Stomach (tissue), 9 donors: Measurements from ENCODE around the gene FATE1. TPM values are rescaled to one million over a fixed set of nuclear protein-coding genes. Genes with fewer than 3 reads are reported as not detected.

Experiments used
- DNase-seq, 2 donors: peaks; one replicate each; pipeline versions ENCODE4 v3.0.0 to v3.0.0-alpha.2; 2013 to 2019
- H3K27ac ChIP-seq, 5 donors: fragments of 200-600 bp in 4 of 5; sonication (generic) in 4 of 5; one replicate each; pipeline ENCODE4 v1.5.1; 2013 to 2019; ENCODE audit warnings: mild to moderate bottlenecking in 1 of 5, moderate library complexity in 1 of 5
- H3K27me3 ChIP-seq, 3 donors: fragments of 200-600 bp; sonication (generic); one replicate each; pipeline ENCODE4 v1.5.1; 2017 to 2019; ENCODE audit warnings: mixed run types in 1 of 3
- H3K36me3 ChIP-seq, 4 donors: fragments of 200-600 bp; sonication (generic); 1 replicate in 3 of 4; 2 replicates in 1 of 4; pipeline ENCODE4 v1.5.1; 2016 to 2019
- H3K4me1 ChIP-seq, 4 donors: fragments of 200-600 bp; sonication (generic); one replicate each; pipeline ENCODE4 v1.5.1; 2016 to 2019
- H3K4me3 ChIP-seq, 4 donors: fragments of 200-600 bp; sonication (generic) in 3 of 4; one replicate each; pipeline ENCODE4 v1.5.1; 2016 to 2019; ENCODE audit warnings: mild to moderate bottlenecking in 1 of 4
- H3K9me3 ChIP-seq, 4 donors: fragments of 200-600 bp; sonication (generic); one replicate each; pipeline ENCODE4 v1.5.1; 2016 to 2019
- EP300 ChIP-seq: sonication (generic); formaldehyde crosslinking; IDR thresholded peaks from one replicate; pipeline ENCODE4 v1.6.1; 2017; ENCODE audit warnings: antibody characterized with exemption
- POLR2A ChIP-seq, 4 donors: fragments of 450-650 bp; IDR thresholded peaks; one replicate each; pipeline ENCODE4 v1.6.1; 2016; ENCODE audit warnings: antibody characterized with exemption in 4 of 4, control low read depth in 2 of 4, mild to moderate bottlenecking in 1 of 4, moderate library complexity in 1 of 4
- POLR2AphosphoS5 ChIP-seq, 3 donors: sonication (generic); formaldehyde crosslinking; IDR thresholded peaks; one replicate each; pipeline ENCODE4 v1.6.1; 2016; ENCODE audit warnings: antibody characterized with exemption in 3 of 3
- WGBS, 5 donors: extraction: QIAGEN DNeasy Blood & Tissue Kit in 3 of 5; methylation state at CpG; one replicate each; pipeline versions ENCODE4 v1.1.5 to v1.1.7; 2013 to 2018; 5-methylcytosine and 5-hydroxymethylcytosine counted together
- intact Hi-C: fragments of 100-400 bp; cut with DNase I; formaldehyde crosslinking; loops from one replicate; pipeline ENCODE4 v1.15.1; 2023; ENCODE audit warnings: low total_unique reads
- polyA plus RNA-seq, 3 donors: library from polyadenylated mRNA; stranded (reverse); fragments of 200-250 nt; gene quantifications; one replicate each; pipeline ENCODE4 v1.2.3, GENCODE V29; 2013
- total RNA-seq, 5 donors: library from RNA; depleted of rRNA; stranded (reverse); fragments of >200 nt; gene quantifications; one replicate each; pipeline versions ENCODE4 v1.1.0 to v1.2.3, GENCODE V29; 2014 to 2016
- TF ChIP-seq, protein P1 (sequence below), 7 experiments: fragments of 450-650 bp in 4 of 7; fragments of 200-600 bp in 3 of 7; sonication (generic) in 3 of 7; IDR thresholded peaks; one replicate each; pipeline ENCODE4 v1.5.1; 2016 to 2019; ENCODE audit warnings: antibody characterized with exemption in 7 of 7, control low read depth in 2 of 7, mild to moderate bottlenecking in 1 of 7
- donor health status: healthy with polysubstance abuse.
- donor health status: Bipolar disorder and iron deficiency.
- donor health status: healthy.

Gene FATE1
- total and polyA plus RNA-seq, 8 donors: 0.31 TPM; not detected in 7

DNA sequence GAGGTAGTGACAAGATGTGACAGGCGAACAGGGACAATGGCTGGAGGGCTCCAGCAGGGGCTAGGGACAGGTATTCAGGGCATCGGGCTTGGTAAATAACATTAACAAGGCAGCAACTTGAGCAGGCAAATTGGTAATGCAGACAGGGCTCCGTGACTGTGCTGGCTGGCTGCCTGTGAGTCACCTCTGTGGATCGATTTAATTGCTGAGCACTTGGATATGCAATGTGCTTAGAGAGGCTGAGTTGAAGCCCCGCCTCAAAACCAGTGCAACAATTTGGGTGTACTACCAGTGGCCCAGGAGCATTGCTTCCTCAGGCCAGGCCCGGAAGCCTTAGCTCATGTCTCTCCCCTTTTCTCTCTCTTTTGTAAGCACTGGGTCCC is 38.2 kb downstream of the FATE1 start:
- Histone ChIP-seq H3K4me1 (peaks cover 0 to 8% (median 0%) of the 10 kb centered on the region in 4 donors), H3K27me3 (peaks cover 0 to 17% (median 0%) of the 10 kb centered on the region in 3 donors), H3K4me3 (no peak overlapping the region), H3K36me3 (no peaks in the 10 kb centered on the region), H3K9me3 (no peaks in the 10 kb centered on the region), H3K27ac (no peak overlapping the region)
- DNase-seq: no peak
- TF ChIP-seq POLR2AphosphoS5 (IDR thresholded peaks at IDR 0.05) (no peak), EP300 (no peak)
- 53 to 76% (median 57%) methylated on average over 5 to 6 of the region's 6 CpGs for WGBS, 5 donors
- intact Hi-C loops: loop anchor here (10.0 kb wide), 1 partner anchor 881 kb away; the partner anchor contains the start of gene GABRQ

DNA sequence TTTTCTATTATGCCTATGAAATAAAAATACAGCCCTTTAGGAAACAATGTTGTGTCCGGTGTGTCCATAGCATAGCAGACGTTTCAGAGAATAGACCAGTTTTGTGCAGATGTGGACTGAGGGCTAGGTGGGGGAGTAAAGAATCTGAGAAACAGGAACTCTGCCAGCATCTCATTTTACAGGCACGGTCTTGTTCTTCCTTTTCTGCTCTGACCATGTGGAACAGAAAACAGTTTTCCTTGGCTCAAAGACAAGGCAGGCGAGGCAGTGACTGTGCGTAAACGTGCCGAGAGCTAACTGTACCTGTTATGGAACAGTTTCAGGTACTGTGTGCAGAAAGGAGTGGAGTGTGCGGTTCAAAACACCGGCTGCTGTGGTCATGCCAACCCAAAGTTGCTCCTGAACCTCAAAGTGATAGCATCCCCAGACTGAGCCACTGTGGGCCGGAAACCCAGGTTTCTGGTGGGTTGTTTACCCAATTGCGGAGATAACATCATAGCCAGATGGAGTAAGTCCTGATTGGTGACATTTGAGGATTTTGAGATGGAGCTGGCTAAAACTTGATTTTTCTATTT is 38.9 kb downstream of the FATE1 start:
- no peak overlapping the region for H3K4me3 ChIP-seq
- WGBS, 5 donors: 73 to 79% (median 74%) methylated on average over 11 of the region's 11 CpGs
- H3K27me3 ChIP-seq: peaks cover 0 to 13% (median 0%) of the 10 kb centered on the region in 3 donors
- no peaks in the 10 kb centered on the region for H3K9me3 ChIP-seq
- H3K36me3 ChIP-seq: no peaks in the 10 kb centered on the region
- peaks cover 0 to 8% (median 0%) of the 10 kb centered on the region in 4 donors for H3K4me1 ChIP-seq
- no peak overlapping the region for H3K27ac ChIP-seq
- intact Hi-C loops: loop anchor here (10.0 kb wide), 1 partner anchor 880 kb away; the partner anchor contains the start of gene GABRQ
- DNase-seq: no peak
- TF ChIP-seq EP300: no peak
- TF ChIP-seq, protein P1, sequence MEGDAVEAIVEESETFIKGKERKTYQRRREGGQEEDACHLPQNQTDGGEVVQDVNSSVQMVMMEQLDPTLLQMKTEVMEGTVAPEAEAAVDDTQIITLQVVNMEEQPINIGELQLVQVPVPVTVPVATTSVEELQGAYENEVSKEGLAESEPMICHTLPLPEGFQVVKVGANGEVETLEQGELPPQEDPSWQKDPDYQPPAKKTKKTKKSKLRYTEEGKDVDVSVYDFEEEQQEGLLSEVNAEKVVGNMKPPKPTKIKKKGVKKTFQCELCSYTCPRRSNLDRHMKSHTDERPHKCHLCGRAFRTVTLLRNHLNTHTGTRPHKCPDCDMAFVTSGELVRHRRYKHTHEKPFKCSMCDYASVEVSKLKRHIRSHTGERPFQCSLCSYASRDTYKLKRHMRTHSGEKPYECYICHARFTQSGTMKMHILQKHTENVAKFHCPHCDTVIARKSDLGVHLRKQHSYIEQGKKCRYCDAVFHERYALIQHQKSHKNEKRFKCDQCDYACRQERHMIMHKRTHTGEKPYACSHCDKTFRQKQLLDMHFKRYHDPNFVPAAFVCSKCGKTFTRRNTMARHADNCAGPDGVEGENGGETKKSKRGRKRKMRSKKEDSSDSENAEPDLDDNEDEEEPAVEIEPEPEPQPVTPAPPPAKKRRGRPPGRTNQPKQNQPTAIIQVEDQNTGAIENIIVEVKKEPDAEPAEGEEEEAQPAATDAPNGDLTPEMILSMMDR (IDR thresholded peaks at IDR 0.05): no peak
- TF ChIP-seq POLR2A (IDR thresholded peaks at IDR 0.05): no peak
- no peak for TF ChIP-seq POLR2AphosphoS5 (IDR thresholded peaks at IDR 0.05)

DNA sequence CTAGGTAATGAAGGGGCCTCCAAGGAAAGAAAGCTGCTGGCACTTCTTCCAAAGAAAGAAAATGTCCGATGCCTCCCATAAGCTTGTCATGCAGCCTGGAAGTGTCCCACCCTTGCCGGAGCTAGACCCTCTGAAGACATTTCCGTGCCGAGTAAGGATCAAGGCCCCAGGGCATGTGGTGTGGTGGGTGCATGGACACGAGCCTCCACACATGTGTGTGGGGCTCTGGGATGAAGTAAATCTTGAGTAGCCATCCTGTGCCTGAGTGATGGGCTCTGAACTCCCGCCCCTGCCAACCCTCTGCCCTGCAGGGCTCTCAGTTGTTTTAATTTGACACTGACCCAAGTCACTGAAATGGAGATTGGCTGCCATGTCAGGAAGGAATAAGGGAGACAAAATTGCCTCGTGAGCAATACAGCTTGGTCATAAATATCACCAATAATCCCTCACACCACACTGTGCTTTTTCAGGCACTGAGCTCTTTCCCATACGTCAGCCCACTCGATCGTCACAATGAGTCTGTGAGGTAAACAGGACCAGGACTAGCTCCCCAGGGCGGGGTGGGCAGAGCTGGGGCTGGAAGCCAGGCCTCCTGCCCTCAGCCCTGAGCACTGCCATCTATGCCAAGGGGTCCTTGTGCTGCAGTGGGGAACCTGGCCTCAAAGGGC is 43.3 kb downstream of the FATE1 start:
- 77 to 88% (median 80%) methylated on average over 7 to 11 of the region's 11 CpGs for WGBS, 5 donors
- H3K4me1 ChIP-seq: no peaks in the 10 kb centered on the region
- intact Hi-C loops: loop anchor here (10.0 kb wide), 1 partner anchor 876 kb away; the partner anchor contains the start of gene GABRQ
- H3K9me3 ChIP-seq: no peaks in the 10 kb centered on the region
- peaks cover 0 to 5% (median 0%) of the 10 kb centered on the region in 3 donors for H3K27me3 ChIP-seq
- no peak overlapping the region for H3K4me3 ChIP-seq
- H3K36me3 ChIP-seq: no peaks in the 10 kb centered on the region
- no peak overlapping the region for H3K27ac ChIP-seq
- no peak for TF ChIP-seq POLR2A (IDR thresholded peaks at IDR 0.05)
- TF ChIP-seq POLR2AphosphoS5 (IDR thresholded peaks at IDR 0.05): no peak
- TF ChIP-seq EP300: no peak
- TF ChIP-seq, protein P1 (IDR thresholded peaks at IDR 0.05): no peak
- no peak for DNase-seq

DNA sequence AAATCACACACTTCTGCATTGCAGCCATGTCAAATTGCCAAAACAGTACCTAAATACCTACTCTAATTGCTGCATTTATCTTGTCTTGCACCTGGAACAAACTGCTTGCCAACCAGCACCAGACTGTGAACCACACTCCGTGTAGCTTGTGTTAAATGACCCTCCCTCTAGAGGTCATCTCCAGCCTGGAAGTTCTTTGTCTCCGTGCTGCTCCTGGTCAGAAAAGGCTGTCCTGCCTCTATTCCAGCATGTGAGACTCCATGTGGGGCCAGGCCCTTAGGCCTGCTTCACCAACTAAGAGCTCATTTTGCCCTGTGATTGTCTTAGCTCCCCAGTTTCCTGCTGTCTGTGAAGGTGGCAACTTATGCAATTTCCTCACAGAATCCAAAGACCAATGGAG is 47.0 kb downstream of the FATE1 start:
- 34 to 57% (median 50%) methylated on average over 2 of the region's 2 CpGs for WGBS, 5 donors
- intact Hi-C loops: no loop called here
- H3K27me3 ChIP-seq: no peaks in the 10 kb centered on the region

More for the DNA sequence above, 47.0 kb downstream of the FATE1 start:
- Histone ChIP-seq H3K9me3 (no peaks in the 10 kb centered on the region), H3K4me1 (no peaks in the 10 kb centered on the region), H3K27ac (no peak overlapping the region), H3K4me3 (no peak overlapping the region), H3K36me3 (no peaks in the 10 kb centered on the region)
- TF ChIP-seq, protein P1 (IDR thresholded peaks at IDR 0.05): no peak
- no peak for DNase-seq
